ENCODE measurements around the gene UNC5C.

UNC5C gene

GRCh38 chr4:95505151-95505550 lies 43.6 kb downstream of the UNC5C start:
- no peak for DNase-seq
- H3K27ac ChIP-seq (ENCODE audit: insufficient read depth in 1 of 2, low read depth in 1 of 2, low read length in 2 of 2, poor library complexity in 1 of 2, severe bottlenecking in 2 of 2), result no peak overlapping the region
- CTCF ChIA-PET, result no interaction called here

GRCh38 chr4:95504501-95504900 lies 44.3 kb downstream of the UNC5C start:
- WGBS (ENCODE audit: insufficient coverage), result no CpG with 5 or more reads among the region's 3 CpGs
- Histone ChIP-seq H3K4me3 (ENCODE audit: control insufficient read depth in 1 of 7, extremely low read depth in 1 of 7, insufficient read depth in 4 of 7, low read depth in 2 of 7, low read length in 6 of 7) (no peak overlapping the region), H3K9me3 (ENCODE audit: control extremely low read depth in 1 of 5, control insufficient read depth in 4 of 5, insufficient read depth in 2 of 5, low read depth in 1 of 5, low read length in 4 of 5) (no peaks in the 10 kb centered on the region), H3K27me3 (replicated peaks in 2 of 5; ENCODE audit: control insufficient read depth in 4 of 5, insufficient read depth in 5 of 5, low read length in 4 of 5) (no peaks in the 10 kb centered on the region), H3K4me1 (ENCODE audit: control extremely low read depth in 1 of 4, control insufficient read depth in 4 of 4, insufficient read depth in 4 of 4, low read length in 3 of 4) (peaks cover 0 to 2% (median 0%) of the 10 kb centered on the region in 4 experiments), H3K36me3 (ENCODE audit: control insufficient read depth in 4 of 4, insufficient read depth in 4 of 4, low read length in 3 of 4) (no peaks in the 10 kb centered on the region), H3K27ac (ENCODE audit: insufficient read depth in 1 of 2, low read depth in 1 of 2, low read length in 2 of 2, poor library complexity in 1 of 2, severe bottlenecking in 2 of 2) (no peak overlapping the region)
- ChIA-PET CTCF (interaction anchor here (0.6 kb wide), 1 partner anchor 19 kb away, joined by 3 read pairs; no protein-coding TSS in a partner anchor), POLR2A (no interaction called here)
- peak in 2 of 3 donors; percentile 5 to 6 for DNase-seq

More at GRCh38 chr4:95505151-95505550, 43.6 kb downstream of the UNC5C start:
- H3K4me3 ChIP-seq (ENCODE audit: control insufficient read depth in 1 of 7, extremely low read depth in 1 of 7, insufficient read depth in 4 of 7, low read depth in 2 of 7, low read length in 6 of 7), result no peak overlapping the region
- no peaks in the 10 kb centered on the region for H3K27me3 ChIP-seq (replicated peaks in 2 of 5; ENCODE audit: control insufficient read depth in 4 of 5, insufficient read depth in 5 of 5, low read length in 4 of 5)
- WGBS (ENCODE audit: insufficient coverage), result 100% methylated on average over 2 of the region's 2 CpGs
- peaks cover 0 to 2% (median 0%) of the 10 kb centered on the region in 4 experiments for H3K4me1 ChIP-seq (ENCODE audit: control extremely low read depth in 1 of 4, control insufficient read depth in 4 of 4, insufficient read depth in 4 of 4, low read length in 3 of 4)
- H3K9me3 ChIP-seq (ENCODE audit: control extremely low read depth in 1 of 5, control insufficient read depth in 4 of 5, insufficient read depth in 2 of 5, low read depth in 1 of 5, low read length in 4 of 5), result no peaks in the 10 kb centered on the region
- no peaks in the 10 kb centered on the region for H3K36me3 ChIP-seq (ENCODE audit: control insufficient read depth in 4 of 4, insufficient read depth in 4 of 4, low read length in 3 of 4)
- POLR2A ChIA-PET, result no interaction called here

- POLR2A ChIA-PET, result no interaction called here
- H3K9me3 ChIP-seq (ENCODE audit: control extremely low read depth in 1 of 5, control insufficient read depth in 4 of 5, insufficient read depth in 2 of 5, low read depth in 1 of 5, low read length in 4 of 5), result no peaks in the 10 kb centered on the region
Observed at GRCh38 chr4:95500361-95500760, 48.4 kb downstream of the UNC5C start.

GRCh38 chr4:95499291-95499696 lies 49.5 kb downstream of the UNC5C start:
- WGBS (ENCODE audit: insufficient coverage), result 100% methylated on average over 1 of the region's 2 CpGs
- ChIA-PET POLR2A (interaction anchor here (0.6 kb wide), 1 partner anchor 72 kb away, joined by 3 read pairs; no protein-coding TSS in a partner anchor), CTCF (no interaction called here)
- Histone ChIP-seq H3K4me3 (ENCODE audit: control insufficient read depth in 1 of 7, extremely low read depth in 1 of 7, insufficient read depth in 4 of 7, low read depth in 2 of 7, low read length in 6 of 7) (no peak overlapping the region), H3K9me3 (ENCODE audit: control extremely low read depth in 1 of 5, control insufficient read depth in 4 of 5, insufficient read depth in 2 of 5, low read depth in 1 of 5, low read length in 4 of 5) (no peaks in the 10 kb centered on the region), H3K27ac (ENCODE audit: insufficient read depth in 1 of 2, low read depth in 1 of 2, low read length in 2 of 2, poor library complexity in 1 of 2, severe bottlenecking in 2 of 2) (no peak overlapping the region), H3K27me3 (replicated peaks in 2 of 5; ENCODE audit: control insufficient read depth in 4 of 5, insufficient read depth in 5 of 5, low read length in 4 of 5) (no peaks in the 10 kb centered on the region), H3K4me1 (ENCODE audit: control extremely low read depth in 1 of 4, control insufficient read depth in 4 of 4, insufficient read depth in 4 of 4, low read length in 3 of 4) (peaks cover 0 to 2% (median 0%) of the 10 kb centered on the region in 4 experiments), H3K36me3 (ENCODE audit: control insufficient read depth in 4 of 4, insufficient read depth in 4 of 4, low read length in 3 of 4) (no peaks in the 10 kb centered on the region)
- no peak for DNase-seq

More at GRCh38 chr4:95500361-95500760, 48.4 kb downstream of the UNC5C start:
- CTCF ChIA-PET, result interaction anchor here (0.9 kb wide), 1 partner anchor 10 kb away, joined by 3 read pairs; no protein-coding TSS in a partner anchor
- no peaks in the 10 kb centered on the region for H3K27me3 ChIP-seq (replicated peaks in 2 of 5; ENCODE audit: control insufficient read depth in 4 of 5, insufficient read depth in 5 of 5, low read length in 4 of 5)
- DNase-seq, result no peak
- no peak overlapping the region for H3K27ac ChIP-seq (ENCODE audit: insufficient read depth in 1 of 2, low read depth in 1 of 2, low read length in 2 of 2, poor library complexity in 1 of 2, severe bottlenecking in 2 of 2)
- H3K4me3 ChIP-seq (ENCODE audit: control insufficient read depth in 1 of 7, extremely low read depth in 1 of 7, insufficient read depth in 4 of 7, low read depth in 2 of 7, low read length in 6 of 7), result no peak overlapping the region
- WGBS (ENCODE audit: insufficient coverage), result no CpG with 5 or more reads among the region's 1 CpG
- no peaks in the 10 kb centered on the region for H3K36me3 ChIP-seq (ENCODE audit: control insufficient read depth in 4 of 4, insufficient read depth in 4 of 4, low read length in 3 of 4)
- peaks cover 0 to 2% (median 0%) of the 10 kb centered on the region in 4 experiments for H3K4me1 ChIP-seq (ENCODE audit: control extremely low read depth in 1 of 4, control insufficient read depth in 4 of 4, insufficient read depth in 4 of 4, low read length in 3 of 4)

- Histone ChIP-seq H3K9me3 (ENCODE audit: control extremely low read depth in 1 of 5, control insufficient read depth in 4 of 5, insufficient read depth in 2 of 5, low read depth in 1 of 5, low read length in 4 of 5) (no peaks in the 10 kb centered on the region), H3K4me3 (ENCODE audit: control insufficient read depth in 1 of 7, extremely low read depth in 1 of 7, insufficient read depth in 4 of 7, low read depth in 2 of 7, low read length in 6 of 7) (no peak overlapping the region), H3K27ac (ENCODE audit: insufficient read depth in 1 of 2, low read depth in 1 of 2, low read length in 2 of 2, poor library complexity in 1 of 2, severe bottlenecking in 2 of 2) (no peak overlapping the region), H3K36me3 (ENCODE audit: control insufficient read depth in 4 of 4, insufficient read depth in 4 of 4, low read length in 3 of 4) (no peaks in the 10 kb centered on the region), H3K27me3 (replicated peaks in 2 of 5; ENCODE audit: control insufficient read depth in 4 of 5, insufficient read depth in 5 of 5, low read length in 4 of 5) (no peaks in the 10 kb centered on the region), H3K4me1 (ENCODE audit: control extremely low read depth in 1 of 4, control insufficient read depth in 4 of 4, insufficient read depth in 4 of 4, low read length in 3 of 4) (no peaks in the 10 kb centered on the region)
- ChIA-PET CTCF (no interaction called here), POLR2A (no interaction called here)
- DNase-seq, result no peak
Observed at GRCh38 chr4:95494186-95494585, 54.6 kb downstream of the UNC5C start.

- ChIA-PET POLR2A (no interaction called here), CTCF (no interaction called here)
- H3K36me3 ChIP-seq (ENCODE audit: control insufficient read depth in 4 of 4, insufficient read depth in 4 of 4, low read length in 3 of 4), result no peaks in the 10 kb centered on the region
- no peaks in the 10 kb centered on the region for H3K9me3 ChIP-seq (ENCODE audit: control extremely low read depth in 1 of 5, control insufficient read depth in 4 of 5, insufficient read depth in 2 of 5, low read depth in 1 of 5, low read length in 4 of 5)
- DNase-seq, result no peak
- WGBS (ENCODE audit: insufficient coverage), result 100% methylated on average over 4 of the region's 6 CpGs
- H3K4me3 ChIP-seq (ENCODE audit: control insufficient read depth in 1 of 7, extremely low read depth in 1 of 7, insufficient read depth in 4 of 7, low read depth in 2 of 7, low read length in 6 of 7), result no peak overlapping the region
- H3K4me1 ChIP-seq (ENCODE audit: control extremely low read depth in 1 of 4, control insufficient read depth in 4 of 4, insufficient read depth in 4 of 4, low read length in 3 of 4), result no peaks in the 10 kb centered on the region
- no peak overlapping the region for H3K27ac ChIP-seq (ENCODE audit: insufficient read depth in 1 of 2, low read depth in 1 of 2, low read length in 2 of 2, poor library complexity in 1 of 2, severe bottlenecking in 2 of 2)
- no peaks in the 10 kb centered on the region for H3K27me3 ChIP-seq (replicated peaks in 2 of 5; ENCODE audit: control insufficient read depth in 4 of 5, insufficient read depth in 5 of 5, low read length in 4 of 5)
Observed at GRCh38 chr4:95478679-95479078, 70.1 kb downstream of the UNC5C start.

- no peak for DNase-seq
- Histone ChIP-seq H3K4me3 (ENCODE audit: control insufficient read depth in 1 of 7, extremely low read depth in 1 of 7, insufficient read depth in 4 of 7, low read depth in 2 of 7, low read length in 6 of 7) (no peak overlapping the region), H3K27me3 (replicated peaks in 2 of 5; ENCODE audit: control insufficient read depth in 4 of 5, insufficient read depth in 5 of 5, low read length in 4 of 5) (no peaks in the 10 kb centered on the region), H3K4me1 (ENCODE audit: control extremely low read depth in 1 of 4, control insufficient read depth in 4 of 4, insufficient read depth in 4 of 4, low read length in 3 of 4) (no peaks in the 10 kb centered on the region), H3K27ac (ENCODE audit: insufficient read depth in 1 of 2, low read depth in 1 of 2, low read length in 2 of 2, poor library complexity in 1 of 2, severe bottlenecking in 2 of 2) (no peak overlapping the region), H3K9me3 (ENCODE audit: control extremely low read depth in 1 of 5, control insufficient read depth in 4 of 5, insufficient read depth in 2 of 5, low read depth in 1 of 5, low read length in 4 of 5) (no peaks in the 10 kb centered on the region), H3K36me3 (ENCODE audit: control insufficient read depth in 4 of 4, insufficient read depth in 4 of 4, low read length in 3 of 4) (no peaks in the 10 kb centered on the region)
- POLR2A ChIA-PET, result no interaction called here
- 100% methylated on average over 1 of the region's 1 CpG for WGBS (ENCODE audit: insufficient coverage)
- CTCF ChIA-PET, result interaction anchor here (0.5 kb wide), 1 partner anchor 1537 kb away, joined by 3 read pairs; no protein-coding TSS in a partner anchor
Observed at GRCh38 chr4:95476121-95476520, 72.7 kb downstream of the UNC5C start.
